Keratinocyte (primary cell): ENCODE measurements around the gene SLC66A2. TPM values are rescaled to one million over a fixed set of nuclear protein-coding genes. Genes with fewer than 3 reads are reported as not detected.

ENCODE experiments used
- DNase-seq: peaks from one replicate; pipeline ENCODE4 v3.0.0-alpha.2; 2011; ENCODE audit warnings: low read depth, missing footprints, low spot score
- FAIRE-seq: peaks from 2 replicates; lab custom pipeline; 2011; peaks lifted over from hg19 to GRCh38; lab: Jason Lieb, UNC
- H2AFZ ChIP-seq: 2 replicates; pipeline ENCODE4 v1.6.0; 2012; ENCODE audit warnings: low read length, control low read depth, inconsistent platforms; ENCODE audit not compliant: control insufficient read depth
- H3K27ac ChIP-seq: 2 replicates; pipeline ENCODE4 v1.5.1; 2011; ENCODE audit warnings: low read length; ENCODE audit not compliant: control insufficient read depth, insufficient read depth
- H3K27me3 ChIP-seq: 3 replicates; pipeline ENCODE4 v1.6.0; 2011; ENCODE audit warnings: low read length; ENCODE audit not compliant: control insufficient read depth, insufficient read depth; ENCODE audit errors: extremely low read depth
- H3K36me3 ChIP-seq, 2 experiments: 2 replicates in 1 of 2; 3 replicates in 1 of 2; pipeline ENCODE4 v1.5.1; 2011; ENCODE audit warnings: low read length in 2 of 2, mild to moderate bottlenecking in 1 of 2; ENCODE audit not compliant: control insufficient read depth in 2 of 2, insufficient read depth in 2 of 2; ENCODE audit errors: extremely low read depth in 1 of 2
- H3K4me1 ChIP-seq: 3 replicates; pipeline ENCODE4 v1.5.1; 2011; ENCODE audit warnings: low read length; ENCODE audit not compliant: control insufficient read depth, insufficient read depth; ENCODE audit errors: extremely low read depth
- H3K4me2 ChIP-seq: 3 replicates; pipeline ENCODE4 v1.6.0; 2011; ENCODE audit warnings: low read depth, low read length; ENCODE audit not compliant: control insufficient read depth, insufficient read depth; ENCODE audit errors: extremely low read depth
- H3K4me3 ChIP-seq, 3 experiments: fragments of 200-600 bp in 1 of 3; sonication (generic) in 1 of 3; 2 replicates in 2 of 3; 3 replicates in 1 of 3; pipeline ENCODE4 v1.5.1; 2011 to 2016; ENCODE audit warnings: low read length in 3 of 3, mild to moderate bottlenecking in 3 of 3, control low read depth in 2 of 3, inconsistent platforms in 1 of 3, low read depth in 1 of 3, mixed read lengths in 1 of 3, mixed run types in 1 of 3, moderate library complexity in 1 of 3; ENCODE audit not compliant: control insufficient read depth in 2 of 3, insufficient read depth in 2 of 3; ENCODE audit errors: extremely low read depth in 1 of 3
- H3K79me2 ChIP-seq: 2 replicates; pipeline ENCODE4 v1.6.0; 2012; ENCODE audit warnings: low read length; ENCODE audit not compliant: control insufficient read depth, insufficient read depth
- H3K9ac ChIP-seq: 3 replicates; pipeline ENCODE4 v1.6.0; 2011; ENCODE audit warnings: low read length; ENCODE audit not compliant: control insufficient read depth, insufficient read depth; ENCODE audit errors: extremely low read depth
- H3K9me1 ChIP-seq: 3 replicates; pipeline ENCODE4 v1.6.0; 2011; ENCODE audit warnings: low read length; ENCODE audit not compliant: control insufficient read depth, insufficient read depth; ENCODE audit errors: extremely low read depth
- H3K9me3 ChIP-seq: 2 replicates; pipeline ENCODE4 v1.5.1; 2012; ENCODE audit warnings: low read depth, low read length; ENCODE audit not compliant: control insufficient read depth
- H4K20me1 ChIP-seq: 3 replicates; pipeline ENCODE4 v1.6.0; 2011; ENCODE audit warnings: low read length; ENCODE audit not compliant: control insufficient read depth, insufficient read depth; ENCODE audit errors: extremely low read depth
- EZH2 ChIP-seq: IDR thresholded peaks from one replicate; pipeline ENCODE4 v1.6.1; 2012; ENCODE audit warnings: inconsistent platforms, mild to moderate bottlenecking, low read length, moderate library complexity
- dilution Hi-C: fragments of 300-500 bp; cut with MboI; formaldehyde crosslinking; loops from one replicate; pipeline ENCODE4 v1.7.0; 2020; ENCODE audit warnings: low sequenced_read_pairs; ENCODE audit not compliant: extremely low pct_ligation_motif_present
- polyA plus RNA-seq, 5 experiments: library from polyadenylated mRNA; depleted of rRNA in 3 of 5; stranded (reverse) in 3 of 5; stranded (forward) in 1 of 5; unstranded in 1 of 5; fragments of >200 nt; gene quantifications; 1 replicate in 1 of 5; 2 replicates in 3 of 5; 3 replicates in 1 of 5; pipeline versions ENCODE4 v1.2.1 to v1.2.3, GENCODE V29; 2011 to 2012; ENCODE audit warnings: missing spikeins in 2 of 5, low read depth in 1 of 5, low replicate concordance in 1 of 5
- TF ChIP-seq, protein P1 (sequence below), 3 experiments: IDR thresholded peaks in 1 of 3; conservative IDR thresholded peaks in 1 of 3; optimal IDR thresholded peaks in 1 of 3; 2 replicates in 2 of 3; 3 replicates in 1 of 3; pipeline versions ENCODE3 to v1.5.1; 2011; ENCODE audit warnings: low read length in 3 of 3, mild to moderate bottlenecking in 3 of 3, moderate library complexity in 2 of 3, control low read depth in 1 of 3, inconsistent platforms in 1 of 3; ENCODE audit not compliant: insufficient read depth in 2 of 3; ENCODE audit errors: extremely low read depth in 1 of 3

SLC66A2 gene
- polyA plus RNA-seq, 1 donor (not counting 4 experiments of a cell fraction or from before 2014, with no cell fraction given), result 16.3 TPM

DNA sequence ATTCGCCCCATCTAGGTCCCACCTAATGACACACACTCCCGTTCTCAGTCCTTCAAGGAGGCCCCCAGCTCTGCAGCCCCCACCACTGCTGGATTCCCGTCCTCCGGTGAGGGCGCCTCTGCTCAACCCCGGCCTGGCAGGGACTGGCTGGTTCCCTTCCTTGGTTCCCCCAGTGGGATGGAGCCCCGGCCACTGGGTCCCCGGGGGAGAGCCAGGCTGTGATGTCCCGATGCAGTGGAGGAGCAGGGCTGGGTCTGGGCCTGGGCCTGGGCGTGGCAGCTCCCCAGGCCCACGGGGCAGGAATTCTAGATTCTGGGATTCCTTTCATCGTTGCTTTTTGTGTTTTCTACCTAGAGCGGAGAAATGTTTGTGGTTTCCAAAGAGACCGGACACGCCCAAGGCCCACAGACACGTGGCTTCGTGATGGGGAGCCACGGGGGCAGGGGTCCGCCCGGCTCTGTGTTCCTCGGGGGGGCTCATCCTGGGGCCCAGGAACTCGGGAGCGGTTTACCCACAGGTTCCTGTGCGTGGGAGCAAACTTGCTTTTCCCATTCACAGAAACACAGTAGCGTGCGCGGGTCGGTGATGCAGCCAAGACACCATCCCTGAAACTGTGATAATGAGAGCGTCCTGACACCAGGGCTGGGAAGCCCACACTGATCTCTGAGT is 67.0 kb downstream of the SLC66A2 start:
- FAIRE-seq (no peak), DNase-seq (no peak)
- TF ChIP-seq, protein P1, sequence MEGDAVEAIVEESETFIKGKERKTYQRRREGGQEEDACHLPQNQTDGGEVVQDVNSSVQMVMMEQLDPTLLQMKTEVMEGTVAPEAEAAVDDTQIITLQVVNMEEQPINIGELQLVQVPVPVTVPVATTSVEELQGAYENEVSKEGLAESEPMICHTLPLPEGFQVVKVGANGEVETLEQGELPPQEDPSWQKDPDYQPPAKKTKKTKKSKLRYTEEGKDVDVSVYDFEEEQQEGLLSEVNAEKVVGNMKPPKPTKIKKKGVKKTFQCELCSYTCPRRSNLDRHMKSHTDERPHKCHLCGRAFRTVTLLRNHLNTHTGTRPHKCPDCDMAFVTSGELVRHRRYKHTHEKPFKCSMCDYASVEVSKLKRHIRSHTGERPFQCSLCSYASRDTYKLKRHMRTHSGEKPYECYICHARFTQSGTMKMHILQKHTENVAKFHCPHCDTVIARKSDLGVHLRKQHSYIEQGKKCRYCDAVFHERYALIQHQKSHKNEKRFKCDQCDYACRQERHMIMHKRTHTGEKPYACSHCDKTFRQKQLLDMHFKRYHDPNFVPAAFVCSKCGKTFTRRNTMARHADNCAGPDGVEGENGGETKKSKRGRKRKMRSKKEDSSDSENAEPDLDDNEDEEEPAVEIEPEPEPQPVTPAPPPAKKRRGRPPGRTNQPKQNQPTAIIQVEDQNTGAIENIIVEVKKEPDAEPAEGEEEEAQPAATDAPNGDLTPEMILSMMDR (optimal IDR thresholded peaks at IDR 0.05 in 1 of 3, IDR thresholded peaks at IDR 0.05 in 1 of 3, conservative IDR thresholded peaks at IDR 0.05 in 1 of 3; ENCODE audit: extremely low read depth in 1 of 3, insufficient read depth in 2 of 3, low read length in 3 of 3), result no peak
- TF ChIP-seq EZH2, result no peak
- H3K9ac ChIP-seq, result no peak overlapping the region
- dilution Hi-C loops, result no loop called here
- H3K79me2 ChIP-seq, result no peaks in the 10 kb centered on the region
- no peaks in the 10 kb centered on the region for H3K27me3 ChIP-seq
- H3K36me3 ChIP-seq, result no peaks in the 10 kb centered on the region
- H3K4me1 ChIP-seq, result no peaks in the 10 kb centered on the region
- no peaks in the 10 kb centered on the region for H4K20me1 ChIP-seq
- H3K4me2 ChIP-seq, result no peak overlapping the region
- H3K9me1 ChIP-seq, result no peaks in the 10 kb centered on the region
- H3K4me3 ChIP-seq, result no peak overlapping the region
- H3K9me3 ChIP-seq, result peaks cover 3% of the 10 kb centered on the region
- no peak overlapping the region for H3K27ac ChIP-seq
- H2AFZ ChIP-seq, result no peak overlapping the region

DNA sequence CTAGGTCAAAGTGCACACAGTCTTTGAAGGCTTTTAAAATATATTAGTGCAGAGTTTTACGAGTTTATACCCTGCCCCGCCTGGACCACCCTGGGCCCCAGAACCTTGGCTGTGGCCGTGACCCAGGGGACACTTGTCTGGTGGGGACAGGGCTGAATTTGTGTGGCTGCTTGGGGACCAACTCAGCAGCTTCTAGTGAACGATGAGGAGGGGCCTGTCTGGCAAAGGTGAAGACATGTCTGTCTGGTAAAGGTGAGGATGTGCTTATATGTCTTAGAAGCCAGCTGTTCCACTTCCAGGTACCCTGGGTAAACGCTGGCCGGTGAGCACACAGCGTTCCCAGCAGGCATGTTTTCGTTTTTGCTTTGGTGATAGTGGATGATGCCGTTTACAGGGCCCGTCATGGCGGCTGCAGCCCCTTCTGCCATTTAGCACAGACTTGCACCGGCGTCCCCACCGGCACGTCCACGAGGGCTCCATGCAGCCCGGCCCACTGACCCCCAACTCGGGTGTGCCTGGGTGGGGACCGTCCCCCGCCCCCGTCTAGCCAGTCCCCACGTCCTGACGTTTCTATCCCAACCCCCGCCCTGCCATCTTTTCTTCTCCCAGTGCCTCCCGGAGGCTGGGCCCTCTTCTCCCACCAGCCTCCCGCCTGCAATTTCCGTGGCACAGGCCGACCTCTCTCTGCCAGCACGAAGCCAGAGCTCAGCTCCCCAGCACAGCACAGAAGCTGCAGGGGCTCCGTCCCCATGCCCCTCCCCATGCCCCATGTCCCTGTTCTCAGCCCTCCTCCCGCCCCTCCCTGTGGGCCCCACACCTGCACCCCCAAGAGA is 67.8 kb downstream of the SLC66A2 start:
- H3K4me1 ChIP-seq, result no peaks in the 10 kb centered on the region
- H3K36me3 ChIP-seq, result no peaks in the 10 kb centered on the region
- H3K27me3 ChIP-seq, result no peaks in the 10 kb centered on the region
- H3K4me2 ChIP-seq, result no peak overlapping the region
- FAIRE-seq, result no peak
- H3K9ac ChIP-seq, result no peak overlapping the region
- H3K9me1 ChIP-seq, result no peaks in the 10 kb centered on the region
- no peak for DNase-seq
- H4K20me1 ChIP-seq, result no peaks in the 10 kb centered on the region
- no peak overlapping the region for H3K27ac ChIP-seq
- H2AFZ ChIP-seq, result no peak overlapping the region
- peaks cover 2% of the 10 kb centered on the region for H3K9me3 ChIP-seq
- dilution Hi-C loops, result no loop called here
- H3K4me3 ChIP-seq, result no peak overlapping the region
- H3K79me2 ChIP-seq, result no peaks in the 10 kb centered on the region
- TF ChIP-seq, protein P1 (optimal IDR thresholded peaks at IDR 0.05 in 1 of 3, IDR thresholded peaks at IDR 0.05 in 1 of 3, conservative IDR thresholded peaks at IDR 0.05 in 1 of 3; ENCODE audit: extremely low read depth in 1 of 3, insufficient read depth in 2 of 3, low read length in 3 of 3), result no peak
- no peak for TF ChIP-seq EZH2
